Measurements from ENCODE around the gene PCCA.

The PCCA gene

DNA sequence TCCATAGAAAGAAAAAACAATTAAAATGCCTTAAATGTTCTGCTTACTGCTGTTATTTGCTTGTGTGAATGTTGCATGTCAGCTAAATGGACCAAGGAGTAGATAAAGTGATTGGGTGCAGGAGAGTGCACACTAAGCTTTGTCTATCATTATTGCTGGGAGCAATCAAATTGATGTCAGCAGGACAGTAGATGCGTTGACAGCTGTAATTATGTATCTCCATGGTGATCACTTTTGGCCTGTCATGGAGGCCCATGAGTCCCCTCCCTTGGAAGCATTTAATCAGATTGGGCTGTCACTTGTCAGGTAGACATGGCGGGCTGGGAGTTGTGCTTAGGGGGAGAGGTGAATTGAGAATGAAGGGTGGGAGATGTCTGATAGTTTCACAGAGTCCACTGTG is 215.3 kb downstream of the PCCA start:
- H4K8ac ChIP-seq (ENCODE audit: low read depth, low read length), result no peak overlapping the region
- H3K9ac ChIP-seq (ENCODE audit: low read length), result no peak overlapping the region
- DNase-seq, result peak; percentile 45
- H3K4me1 ChIP-seq (ENCODE audit: control insufficient read depth, low read depth, low read length), result no peaks in the 10 kb centered on the region
- H2BK15ac ChIP-seq (replicated peaks; ENCODE audit: low read depth), result no peak overlapping the region
- H3K4me3 ChIP-seq (ENCODE audit: low read length), result no peak overlapping the region
- H3K56ac ChIP-seq (ENCODE audit: low read length), result no peak overlapping the region
- no peak overlapping the region for H3K4ac ChIP-seq (ENCODE audit: low read depth, low read length)
- no peak overlapping the region for H3K23ac ChIP-seq (ENCODE audit: low read length)
- no peaks in the 10 kb centered on the region for H3K27me3 ChIP-seq (ENCODE audit: insufficient read depth, low read length, poor library complexity)
- no peaks in the 10 kb centered on the region for H3K79me2 ChIP-seq (ENCODE audit: control insufficient read depth, insufficient read depth, low read length)
- no peaks in the 10 kb centered on the region for H3K79me1 ChIP-seq (ENCODE audit: low read length)
- no peak overlapping the region for H4K5ac ChIP-seq (ENCODE audit: low read length)
- no CpG with 5 or more reads among the region's 2 CpGs for WGBS (ENCODE audit: extremely low coverage, insufficient coverage, low lambda C conversion rate)
- no peak overlapping the region for H2BK120ac ChIP-seq (ENCODE audit: low read depth, low read length)
- no peak overlapping the region for H3K18ac ChIP-seq (ENCODE audit: low read length)
- H3K4me2 ChIP-seq (ENCODE audit: low read length), result no peak overlapping the region
- no peak overlapping the region for H2AK5ac ChIP-seq (ENCODE audit: low read length)
- H3K36me3 ChIP-seq (ENCODE audit: control insufficient read depth, insufficient read depth, low read length), result no peaks in the 10 kb centered on the region
- no peak overlapping the region for H2BK5ac ChIP-seq (ENCODE audit: low read length)
- H3K27ac ChIP-seq (ENCODE audit: low read depth, low read length), result no peak overlapping the region

DNA sequence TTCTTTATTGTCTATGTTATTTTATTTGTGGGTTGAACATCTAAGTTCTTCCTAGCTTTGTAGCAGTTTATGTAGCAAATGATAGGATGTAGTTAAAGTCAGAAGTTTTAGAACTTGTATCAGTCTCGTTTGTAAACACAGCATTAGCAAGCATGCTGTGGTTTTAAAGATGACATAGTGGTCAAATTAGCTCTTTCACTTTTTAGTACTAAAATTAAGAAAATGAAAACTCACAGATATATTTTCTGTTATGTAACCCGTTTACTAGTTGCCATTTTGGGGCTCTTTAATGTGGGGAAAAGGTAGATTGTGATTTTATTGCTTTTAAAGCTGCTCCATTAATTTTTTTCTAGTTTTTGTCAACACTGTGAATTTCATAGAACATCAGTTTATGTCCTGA is 216.5 kb downstream of the PCCA start:
- Histone ChIP-seq H2BK5ac (ENCODE audit: low read length) (no peak overlapping the region), H2BK15ac (replicated peaks; ENCODE audit: low read depth) (no peak overlapping the region), H3K27me3 (ENCODE audit: insufficient read depth, low read length, poor library complexity) (no peaks in the 10 kb centered on the region), H3K4me3 (ENCODE audit: low read length) (no peak overlapping the region), H3K36me3 (ENCODE audit: control insufficient read depth, insufficient read depth, low read length) (no peaks in the 10 kb centered on the region), H4K5ac (ENCODE audit: low read length) (no peak overlapping the region), H3K9ac (ENCODE audit: low read length) (no peak overlapping the region), H3K4me2 (ENCODE audit: low read length) (no peak overlapping the region), H3K4me1 (ENCODE audit: control insufficient read depth, low read depth, low read length) (no peaks in the 10 kb centered on the region), H2BK120ac (ENCODE audit: low read depth, low read length) (no peak overlapping the region), H2AK5ac (ENCODE audit: low read length) (no peak overlapping the region), H3K18ac (ENCODE audit: low read length) (no peak overlapping the region), H4K8ac (ENCODE audit: low read depth, low read length) (no peak overlapping the region), H3K4ac (ENCODE audit: low read depth, low read length) (no peak overlapping the region), H3K79me2 (ENCODE audit: control insufficient read depth, insufficient read depth, low read length) (no peaks in the 10 kb centered on the region), H3K23ac (ENCODE audit: low read length) (no peak overlapping the region), H3K27ac (ENCODE audit: low read depth, low read length) (no peak overlapping the region), H3K56ac (ENCODE audit: low read length) (no peak overlapping the region), H3K79me1 (ENCODE audit: low read length) (no peaks in the 10 kb centered on the region)
- DNase-seq, result no peak
- no CpG with 5 or more reads among the region's 2 CpGs for WGBS (ENCODE audit: extremely low coverage, insufficient coverage, low lambda C conversion rate)

DNA sequence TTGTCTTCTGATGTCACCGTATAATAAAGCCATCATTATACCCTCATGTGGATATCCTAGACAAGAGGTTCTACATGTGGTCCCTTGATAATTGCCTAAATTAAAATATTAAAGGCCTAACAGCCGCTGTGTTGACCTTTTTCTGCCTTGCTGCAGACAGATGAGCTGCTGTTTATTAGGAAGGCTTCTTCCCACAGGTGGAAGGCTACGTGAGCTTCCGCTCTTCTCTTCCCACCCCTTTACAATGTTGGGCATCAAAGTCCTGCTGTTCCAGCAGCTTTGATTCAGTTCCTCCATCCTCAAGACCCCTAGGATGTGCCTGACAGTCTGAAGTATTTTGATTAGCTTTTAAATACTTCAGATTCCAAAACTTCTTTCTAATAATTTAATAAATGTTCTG is 217.1 kb downstream of the PCCA start:
- H3K9ac ChIP-seq (ENCODE audit: low read length), result no peak overlapping the region
- H3K27me3 ChIP-seq (ENCODE audit: insufficient read depth, low read length, poor library complexity), result no peaks in the 10 kb centered on the region
- no peaks in the 10 kb centered on the region for H3K4me1 ChIP-seq (ENCODE audit: control insufficient read depth, low read depth, low read length)
- H3K4ac ChIP-seq (ENCODE audit: low read depth, low read length), result no peak overlapping the region
- no peaks in the 10 kb centered on the region for H3K79me2 ChIP-seq (ENCODE audit: control insufficient read depth, insufficient read depth, low read length)
- H3K36me3 ChIP-seq (ENCODE audit: control insufficient read depth, insufficient read depth, low read length), result no peaks in the 10 kb centered on the region
- WGBS (ENCODE audit: extremely low coverage, insufficient coverage, low lambda C conversion rate), result no CpG with 5 or more reads among the region's 4 CpGs
- no peak overlapping the region for H3K4me2 ChIP-seq (ENCODE audit: low read length)
- no peaks in the 10 kb centered on the region for H3K79me1 ChIP-seq (ENCODE audit: low read length)
- no peak overlapping the region for H2BK120ac ChIP-seq (ENCODE audit: low read depth, low read length)
- no peak overlapping the region for H3K56ac ChIP-seq (ENCODE audit: low read length)
- DNase-seq, result no peak
- no peak overlapping the region for H4K8ac ChIP-seq (ENCODE audit: low read depth, low read length)
- H3K27ac ChIP-seq (ENCODE audit: low read depth, low read length), result no peak overlapping the region
- H2BK15ac ChIP-seq (replicated peaks; ENCODE audit: low read depth), result no peak overlapping the region
- H3K18ac ChIP-seq (ENCODE audit: low read length), result no peak overlapping the region
- H4K5ac ChIP-seq (ENCODE audit: low read length), result no peak overlapping the region
- no peak overlapping the region for H3K23ac ChIP-seq (ENCODE audit: low read length)
- H3K4me3 ChIP-seq (ENCODE audit: low read length), result no peak overlapping the region
- H2BK5ac ChIP-seq (ENCODE audit: low read length), result no peak overlapping the region
- no peak overlapping the region for H2AK5ac ChIP-seq (ENCODE audit: low read length)

DNA sequence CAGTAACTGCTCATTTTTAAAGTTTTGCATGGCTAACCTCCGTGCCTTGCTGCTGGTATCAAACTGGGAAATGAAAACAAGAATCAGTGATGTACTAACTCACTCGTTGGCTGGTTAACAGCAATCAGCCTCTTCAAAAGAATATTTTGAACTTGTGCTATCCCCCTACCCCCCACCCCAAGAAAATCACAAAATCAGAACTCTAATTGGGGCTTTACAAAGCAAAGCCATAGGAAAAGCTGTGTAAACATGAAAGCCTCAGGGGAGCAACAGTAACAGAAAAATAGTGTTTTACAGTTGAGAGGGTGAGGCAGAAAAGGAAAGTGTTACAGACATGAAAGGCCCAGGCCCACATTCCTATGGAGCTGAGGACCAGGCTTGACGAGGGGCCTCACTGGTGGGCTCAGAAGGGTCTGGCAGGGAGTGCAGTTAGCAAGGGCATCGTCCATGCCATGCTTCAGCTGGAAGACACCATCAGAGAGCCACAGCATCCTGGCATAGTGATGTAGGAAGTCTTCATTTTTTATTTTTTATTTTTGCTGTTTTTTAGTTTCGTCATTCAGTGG is 217.6 kb downstream of the PCCA start:
- H2AK5ac ChIP-seq (ENCODE audit: low read length), result no peak overlapping the region
- H3K9ac ChIP-seq (ENCODE audit: low read length), result no peak overlapping the region
- H4K8ac ChIP-seq (ENCODE audit: low read depth, low read length), result no peak overlapping the region
- H2BK120ac ChIP-seq (ENCODE audit: low read depth, low read length), result no peak overlapping the region
- no peak overlapping the region for H2BK15ac ChIP-seq (replicated peaks; ENCODE audit: low read depth)
- no peaks in the 10 kb centered on the region for H3K79me1 ChIP-seq (ENCODE audit: low read length)
- no peak overlapping the region for H3K4me3 ChIP-seq (ENCODE audit: low read length)
- H3K27ac ChIP-seq (ENCODE audit: low read depth, low read length), result no peak overlapping the region
- H2BK5ac ChIP-seq (ENCODE audit: low read length), result no peak overlapping the region
- H3K4me1 ChIP-seq (ENCODE audit: control insufficient read depth, low read depth, low read length), result no peaks in the 10 kb centered on the region
- DNase-seq, result no peak
- no peak overlapping the region for H3K23ac ChIP-seq (ENCODE audit: low read length)
- H3K79me2 ChIP-seq (ENCODE audit: control insufficient read depth, insufficient read depth, low read length), result no peaks in the 10 kb centered on the region
- H3K36me3 ChIP-seq (ENCODE audit: control insufficient read depth, insufficient read depth, low read length), result no peaks in the 10 kb centered on the region
- H3K4me2 ChIP-seq (ENCODE audit: low read length), result no peak overlapping the region
- H3K27me3 ChIP-seq (ENCODE audit: insufficient read depth, low read length, poor library complexity), result no peaks in the 10 kb centered on the region
- H3K56ac ChIP-seq (ENCODE audit: low read length), result no peak overlapping the region
- no peak overlapping the region for H3K18ac ChIP-seq (ENCODE audit: low read length)
- no peak overlapping the region for H4K5ac ChIP-seq (ENCODE audit: low read length)
- no peak overlapping the region for H3K4ac ChIP-seq (ENCODE audit: low read depth, low read length)
- no CpG with 5 or more reads among the region's 5 CpGs for WGBS (ENCODE audit: extremely low coverage, insufficient coverage, low lambda C conversion rate)

DNA sequence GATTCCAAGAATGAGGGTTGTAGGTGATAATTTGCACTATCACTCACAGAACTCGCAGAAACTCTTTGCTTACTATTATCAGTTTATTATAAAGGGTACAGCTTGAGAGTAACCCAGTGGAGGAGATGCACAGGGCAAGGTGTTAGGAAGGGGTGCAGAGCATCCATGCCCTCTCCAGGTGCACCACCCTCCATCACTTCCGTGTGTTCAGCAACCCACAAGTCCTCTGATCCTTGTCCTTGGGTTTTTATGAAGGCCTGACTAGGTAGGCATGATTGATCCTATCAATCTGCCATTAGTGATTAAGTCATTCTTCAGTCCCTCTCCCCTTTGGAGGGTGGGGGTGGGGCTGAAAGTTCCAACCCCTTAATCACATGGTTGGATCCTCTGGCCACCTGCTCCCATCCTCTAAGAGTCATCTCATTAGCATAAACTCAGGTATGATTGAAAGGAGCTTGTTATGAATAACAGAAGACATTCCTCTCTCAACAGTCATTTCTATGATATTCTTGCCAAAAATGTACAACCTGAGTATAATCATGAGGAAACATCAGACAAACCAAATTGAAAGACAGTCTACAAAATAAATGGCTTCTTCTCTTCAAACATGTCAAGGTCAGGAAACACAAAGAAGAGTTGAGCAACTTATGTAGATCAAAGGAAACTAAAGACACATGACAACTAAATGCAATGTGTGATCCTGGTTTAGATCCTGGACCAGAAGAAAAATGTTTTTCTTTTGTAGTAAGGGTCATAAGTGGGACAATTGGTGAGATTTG is 225.4 kb downstream of the PCCA start:
- Histone ChIP-seq H3K23ac (ENCODE audit: low read length) (no peak overlapping the region), H3K4me3 (ENCODE audit: low read length) (no peak overlapping the region), H3K4me2 (ENCODE audit: low read length) (no peak overlapping the region), H2BK120ac (ENCODE audit: low read depth, low read length) (no peak overlapping the region), H2BK5ac (ENCODE audit: low read length) (no peak overlapping the region), H3K56ac (ENCODE audit: low read length) (no peak overlapping the region), H4K8ac (ENCODE audit: low read depth, low read length) (no peak overlapping the region), H3K27ac (ENCODE audit: low read depth, low read length) (no peak overlapping the region), H3K4me1 (ENCODE audit: control insufficient read depth, low read depth, low read length) (no peaks in the 10 kb centered on the region), H2AK5ac (ENCODE audit: low read length) (no peak overlapping the region), H4K5ac (ENCODE audit: low read length) (no peak overlapping the region), H3K79me1 (ENCODE audit: low read length) (no peaks in the 10 kb centered on the region), H3K9ac (ENCODE audit: low read length) (no peak overlapping the region), H3K36me3 (ENCODE audit: control insufficient read depth, insufficient read depth, low read length) (no peaks in the 10 kb centered on the region), H3K4ac (ENCODE audit: low read depth, low read length) (no peak overlapping the region), H2BK15ac (replicated peaks; ENCODE audit: low read depth) (no peak overlapping the region), H3K27me3 (ENCODE audit: insufficient read depth, low read length, poor library complexity) (no peaks in the 10 kb centered on the region), H3K18ac (ENCODE audit: low read length) (no peak overlapping the region), H3K79me2 (ENCODE audit: control insufficient read depth, insufficient read depth, low read length) (no peaks in the 10 kb centered on the region)
- no peak for DNase-seq
- WGBS (ENCODE audit: extremely low coverage, insufficient coverage, low lambda C conversion rate), result no CpG with 5 or more reads among the region's 2 CpGs

DNA sequence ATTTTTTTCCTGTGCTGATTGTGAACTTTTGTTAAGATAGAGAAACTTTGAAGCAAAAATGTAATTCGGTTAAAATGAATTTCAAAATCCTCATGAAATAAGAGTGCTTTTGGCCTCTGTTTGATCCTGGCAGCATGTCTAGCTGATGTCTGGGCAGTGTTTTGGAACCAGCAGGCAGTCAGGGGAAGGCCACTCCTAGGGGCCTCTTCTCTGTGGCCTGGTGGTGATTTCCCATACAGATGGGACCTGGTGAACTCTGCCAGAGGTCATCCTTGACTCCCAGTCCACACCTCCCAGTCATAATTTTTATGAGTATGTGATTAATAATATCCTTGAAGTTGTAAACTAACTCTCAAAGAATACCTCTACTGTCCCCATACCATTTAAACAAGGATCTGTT is 226.6 kb downstream of the PCCA start:
- DNase-seq, result no peak
- Histone ChIP-seq H3K18ac (ENCODE audit: low read length) (no peak overlapping the region), H3K9ac (ENCODE audit: low read length) (no peak overlapping the region), H2BK5ac (ENCODE audit: low read length) (no peak overlapping the region), H3K23ac (ENCODE audit: low read length) (no peak overlapping the region), H3K4me2 (ENCODE audit: low read length) (no peak overlapping the region), H3K4me1 (ENCODE audit: control insufficient read depth, low read depth, low read length) (no peaks in the 10 kb centered on the region), H3K27ac (ENCODE audit: low read depth, low read length) (no peak overlapping the region), H2BK120ac (ENCODE audit: low read depth, low read length) (no peak overlapping the region), H2BK15ac (replicated peaks; ENCODE audit: low read depth) (no peak overlapping the region), H3K56ac (ENCODE audit: low read length) (no peak overlapping the region), H4K5ac (ENCODE audit: low read length) (no peak overlapping the region), H3K4ac (ENCODE audit: low read depth, low read length) (no peak overlapping the region), H3K79me1 (ENCODE audit: low read length) (no peaks in the 10 kb centered on the region), H3K4me3 (ENCODE audit: low read length) (no peak overlapping the region), H4K8ac (ENCODE audit: low read depth, low read length) (no peak overlapping the region), H3K27me3 (ENCODE audit: insufficient read depth, low read length, poor library complexity) (no peaks in the 10 kb centered on the region), H3K36me3 (ENCODE audit: control insufficient read depth, insufficient read depth, low read length) (no peaks in the 10 kb centered on the region), H2AK5ac (ENCODE audit: low read length) (no peak overlapping the region), H3K79me2 (ENCODE audit: control insufficient read depth, insufficient read depth, low read length) (no peaks in the 10 kb centered on the region)
- WGBS (ENCODE audit: extremely low coverage, insufficient coverage, low lambda C conversion rate), result no CpG with 5 or more reads among the region's 1 CpG

Measured in mesendoderm (in vitro differentiated cells).